ENCODE results near the gene USP17L20.
"Not testable (repeated sequence)": the region's sequence is repeated elsewhere in the genome, so short reads cannot be mapped to it uniquely, and the experiment has no call there.

- TF ChIP-seq EZH2 (IDR thresholded peaks at IDR 0.05); POLR2AphosphoS5 (IDR thresholded peaks at IDR 0.05; ENCODE audit: borderline replicate concordance, low read depth, low read length); FOXP2 (optimal IDR thresholded peaks at IDR 0.05; ENCODE audit: control extremely low read depth, extremely low read length, insufficient read depth): not testable (repeated sequence)
Observed at GRCh38 chr4:9243579-9243978, 14.3 kb upstream of the USP17L20 start, which contains the start of gene USP17L17.

Data from SK-N-MC (cell line).